HepG2 (cell line): ENCODE data around the gene XPO5. TPM values are rescaled to one million over a fixed set of nuclear protein-coding genes. Genes with fewer than 3 reads are reported as not detected.

Experiments
- AGO1 ChIP-seq: fragments of 200-400 bp; formaldehyde crosslinking; IDR thresholded peaks from 2 replicates; pipeline ENCODE4 v1.6.1; 2017; ENCODE audit warnings: mild to moderate bottlenecking, low read depth, low read length, moderate library complexity; ENCODE audit not compliant: poor library complexity, severe bottlenecking
- ARNT ChIP-seq: fragments of 450-650 bp; IDR thresholded peaks from 2 replicates; pipeline ENCODE4 v1.6.1; 2017
- KAT7 ChIP-seq: IDR thresholded peaks from 2 replicates; pipeline ENCODE4 v1.6.1; 2018; ENCODE audit warnings: borderline replicate concordance, missing compliant biosample characterization
- KLF6 ChIP-seq: IDR thresholded peaks from 2 replicates; pipeline ENCODE4 v1.8.0; 2016; ENCODE audit warnings: missing biosample characterization, missing genetic modification reagents
- MXI1 ChIP-seq: IDR thresholded peaks from 3 replicates; pipeline ENCODE4 v1.6.1; 2012; ENCODE audit warnings: low read depth, low read length, inconsistent platforms, borderline replicate concordance
- NCOR1 ChIP-seq: fragments of 200-600 bp; sonication (generic); IDR thresholded peaks from 2 replicates; pipeline ENCODE4 v1.7.0; 2017; ENCODE audit warnings: antibody characterized with exemption, low read length, borderline replicate concordance
- NFAT5 ChIP-seq: sonication (generic); formaldehyde crosslinking; IDR thresholded peaks from 2 replicates; pipeline ENCODE4 v1.4.0; 2020; ENCODE audit warnings: missing genetic modification reagents
- NR2F1 ChIP-seq, 2 experiments: fragments of 450-650 bp in 1 of 2; formaldehyde crosslinking in 1 of 2; IDR thresholded peaks; 2 replicates each; pipeline versions ENCODE4 v1.5.0 to v1.6.1; 2016 to 2020; ENCODE audit warnings: mild to moderate bottlenecking in 1 of 2, missing compliant biosample characterization in 1 of 2, missing genetic modification reagents in 1 of 2, moderate library complexity in 1 of 2
- RNF2 ChIP-seq: fragments of 450-650 bp; conservative IDR thresholded peaks from 2 replicates; pipeline ENCODE4 v1.6.1; 2016; ENCODE audit warnings: low read depth
- SIN3A ChIP-seq: IDR thresholded peaks from 2 replicates; pipeline ENCODE4 v1.6.1; 2011; ENCODE audit warnings: low read depth, mild to moderate bottlenecking, control low read depth, low read length, borderline replicate concordance
- SMAD9 ChIP-seq: sonication (generic); formaldehyde crosslinking; IDR thresholded peaks from 2 replicates; pipeline ENCODE4 v1.5.1; 2020; ENCODE audit warnings: mild to moderate bottlenecking, missing genetic modification reagents
- STAT6 ChIP-seq: sonication (generic); formaldehyde crosslinking; IDR thresholded peaks from 2 replicates; pipeline ENCODE4 v1.4.0; 2020; ENCODE audit warnings: missing genetic modification reagents, mild to moderate bottlenecking, borderline replicate concordance
- TBX2 ChIP-seq: sonication (generic); formaldehyde crosslinking; IDR thresholded peaks from 2 replicates; pipeline ENCODE4 v1.5.0; 2020; ENCODE audit warnings: missing genetic modification reagents, mild to moderate bottlenecking, borderline replicate concordance
- ZBTB20 ChIP-seq: sonication (generic); formaldehyde crosslinking; IDR thresholded peaks from 2 replicates; pipeline ENCODE4 v1.8.1; 2023; ENCODE audit warnings: missing genetic modification reagents, low read depth, mild to moderate bottlenecking, borderline replicate concordance
- ZMYM4 ChIP-seq: sonication (generic); formaldehyde crosslinking; IDR thresholded peaks from 2 replicates; pipeline ENCODE4 v1.8.1; 2023; ENCODE audit warnings: mild to moderate bottlenecking, missing genetic modification reagents
- ZNF317 ChIP-seq: sonication (generic); formaldehyde crosslinking; IDR thresholded peaks from 2 replicates; pipeline ENCODE4 v1.5.0; 2020; ENCODE audit warnings: mild to moderate bottlenecking, missing genetic modification reagents
- ZNF430 ChIP-seq: sonication (generic); formaldehyde crosslinking; IDR thresholded peaks from 2 replicates; pipeline ENCODE4 v1.9.0; 2021; ENCODE audit warnings: mild to moderate bottlenecking, missing genetic modification reagents
- ZNF775 ChIP-seq: sonication (generic); formaldehyde crosslinking; IDR thresholded peaks from 2 replicates; pipeline ENCODE4 v1.4.0; 2020; ENCODE audit warnings: missing genetic modification reagents, mild to moderate bottlenecking, moderate library complexity, borderline replicate concordance
- ZSCAN21 ChIP-seq: sonication (generic); formaldehyde crosslinking; IDR thresholded peaks from 2 replicates; pipeline ENCODE4 v1.8.0; 2022; ENCODE audit warnings: mild to moderate bottlenecking, missing genetic modification reagents, moderate library complexity, borderline replicate concordance
- polyA plus RNA-seq, 8 experiments: library from polyadenylated mRNA; depleted of rRNA in 3 of 8; stranded (reverse) in 7 of 8; unstranded in 1 of 8; fragments of >200 nt; fragmentation: Illumina TruSeq in 4 of 8; extraction: Trizol in 4 of 8; gene quantifications; 2 replicates each; pipeline versions ENCODE4 v1.2.1 to v1.2.3, GENCODE V29; 2011 to 2016; ENCODE audit warnings: low read depth in 4 of 8, missing spikeins in 1 of 8, mixed read lengths in 1 of 8; ENCODE audit not compliant: insufficient read depth in 1 of 8
- total RNA-seq, 5 experiments: library from RNA; depleted of rRNA; stranded (reverse); fragments of >200 nt; fragmentation: Illumina TruSeq; extraction: Trizol; gene quantifications; 2 replicates each; pipeline ENCODE4 v1.2.3, GENCODE V29; 2016; ENCODE audit warnings: low read depth in 1 of 5

XPO5 gene
- total and polyA plus RNA-seq, 2 of the 13 experiments (the other 11 are each of a cell fraction or from before 2014, with no cell fraction given), result 52.2 to 68.0 TPM

GRCh38 chr6:43477235-43478007 lies 98.4 kb downstream of the XPO5 start, which contains the start of gene TJAP1 (continued):
- no peak for TF ChIP-seq SMAD9 (CRISPR knock-in tag)
- TF ChIP-seq AGO1, result peak; percentile 67
- TF ChIP-seq ZNF317 (CRISPR knock-in tag), result 0 out of 2 replicates have a peak, but pooled peaks have one; percentile 25
- TF ChIP-seq ZNF775 (CRISPR knock-in tag), result peak; percentile 69; the same call in 1 of the 2 replicates
- peak; percentile 40; the same call in 1 of the 2 replicates for TF ChIP-seq TBX2 (CRISPR knock-in tag)
- TF ChIP-seq RNF2, result no peak
- TF ChIP-seq NFAT5 (CRISPR knock-in tag), result no peak
- 0 out of 2 replicates have a peak, but pooled peaks have one; percentile 34 for TF ChIP-seq STAT6
- peak; percentile 72; the same call in 1 of the 2 replicates for TF ChIP-seq KLF6 (CRISPR knock-in tag)
- TF ChIP-seq NCOR1, result no peak
- TF ChIP-seq KAT7 (CRISPR knock-in tag), result peak; percentile 88; the same call in 1 of the 2 replicates
- peak; percentile 51 for TF ChIP-seq ZSCAN21 (CRISPR knock-in tag)
- TF ChIP-seq SIN3A, result peak; percentile 79; the same call in 1 of the 2 replicates
- TF ChIP-seq NR2F1 (CRISPR knock-in tag; IDR thresholded peaks at IDR 0.05), result no peak
- peak; percentile 86 for TF ChIP-seq ZNF430 (CRISPR knock-in tag)
- peak; percentile 57; the same call in 1 of the 2 replicates for TF ChIP-seq ZMYM4 (CRISPR knock-in tag)
- peak; percentile 91; the same call in 1 of the 2 replicates for TF ChIP-seq ZBTB20 (CRISPR knock-in tag)
- TF ChIP-seq MXI1, result peak; percentile 70; the same call in 1 of the 3 replicates
- no peak for TF ChIP-seq ARNT
